Heart right ventricle (tissue), 16 donors: ENCODE measurements around the gene NEB. TPM values are rescaled to one million over a fixed set of nuclear protein-coding genes. Genes with fewer than 3 reads are reported as not detected.

Source experiments
- ATAC-seq, 8 donors: fragments of 200-7000 bp; cut with Tn5 transposase; one replicate each; pipeline ENCODE4 v1.9.1; 2020; ENCODE audit warnings: mild to moderate bottlenecking in 8 of 8, moderate library complexity in 8 of 8, moderate number of reproducible peaks in 1 of 8
- DNase-seq, 2 donors: peaks; one replicate each; pipeline ENCODE4 v3.0.0-alpha.2; 2020
- H3K27ac ChIP-seq, 10 donors: fragments of 200-600 bp; sonication (generic) in 2 of 10; one replicate each; pipeline versions ENCODE4 v1.5.0 to v1.8.0; 2020 to 2022; ENCODE audit warnings: mild to moderate bottlenecking in 3 of 10
- H3K27me3 ChIP-seq, 7 donors: fragments of 200-600 bp; one replicate each; pipeline ENCODE4 v1.8.0; 2021 to 2022; ENCODE audit warnings: mild to moderate bottlenecking in 2 of 7
- H3K36me3 ChIP-seq, 9 donors: fragments of 200-600 bp; sonication (generic) in 1 of 9; one replicate each; pipeline versions ENCODE4 v1.5.0 to v1.8.0; 2020 to 2022; ENCODE audit warnings: mild to moderate bottlenecking in 2 of 9
- H3K4me1 ChIP-seq, 9 donors: fragments of 200-600 bp; sonication (generic) in 1 of 9; one replicate each; pipeline versions ENCODE4 v1.5.0 to v1.8.0; 2020 to 2022; ENCODE audit warnings: mild to moderate bottlenecking in 4 of 9
- H3K4me3 ChIP-seq, 10 donors: fragments of 200-600 bp; sonication (generic) in 2 of 10; one replicate each; pipeline versions ENCODE4 v1.5.0 to v1.8.0; 2020 to 2022; ENCODE audit warnings: mild to moderate bottlenecking in 7 of 10, moderate library complexity in 2 of 10
- H3K9me3 ChIP-seq, 11 donors: fragments of 200-600 bp in 10 of 11; sonication (generic) in 2 of 11; one replicate each; pipeline versions ENCODE4 v1.5.0 to v1.8.0; 2013 to 2022; ENCODE audit warnings: mild to moderate bottlenecking in 2 of 11, control low read depth in 1 of 11, moderate library complexity in 1 of 11
- WGBS, 2 donors: extraction: QIAGEN DNeasy Blood & Tissue Kit; methylation state at CpG; one replicate each; pipeline ENCODE4 v1.1.7; 2013; ENCODE audit warnings: inconsistent platforms in 1 of 2; 5-methylcytosine and 5-hydroxymethylcytosine counted together
- intact Hi-C, 10 donors: fragments of 100-400 bp; cut with DNase I; formaldehyde crosslinking; loops; one replicate each; pipeline versions ENCODE4 v1.11.1 to v1.14.2; 2022
- polyA plus RNA-seq, 2 donors: library from polyadenylated mRNA; stranded (reverse); fragments of 200-250 nt; gene quantifications; one replicate each; pipeline ENCODE4 v1.2.3, GENCODE V29; 2013
- total RNA-seq, 10 donors: library from RNA; stranded (reverse); fragmentation: NEBNext Ultra II Directional in 3 of 10; extraction: Animal tissue kit (Norgen Biotek cat#: 25700) in 3 of 10; gene quantifications; one replicate each; pipeline versions ENCODE4 v1.2.1 to v1.2.4, GENCODE V29; 2021 to 2023
- TF ChIP-seq, protein P1 (sequence below), 9 donors: fragments of 200-600 bp; sonication (generic) in 2 of 9; IDR thresholded peaks; one replicate each; pipeline versions ENCODE4 v1.5.0 to v1.8.0; 2021 to 2022; ENCODE audit warnings: antibody characterized with exemption in 9 of 9, mild to moderate bottlenecking in 5 of 9, moderate library complexity in 1 of 9
- donor health status: Arrhythmogenic right ventricular cardiomyopathy.
- donor health status: ischemic (EF 13 %, LVEDD 7.1; RV severe dilation, severe dysfunction).
- donor health status: healthy with polysubstance abuse.
- donor health status: DM: no; HTN: yes; CAD: no.
- donor health status: DM: no; HTN: no; CAD: no.
- donor health status: ischemic (EF 25% LVEDD 6.9; RV normal size, moderate dysfunction).
- donor health status: ischemic (EF 25% LVEDD 5.7; RV mildly dilated, moderate dysfunction).
- donor health status: healthy.
- donor health status: DM: yes; HTN: yes; CAD: no.
- donor health status: Ischemic cardiomyopathy.
- donor health status: ischemic (EF 35%, LVEDD 5.7; RV mildly dilated, moderate dysfunction).
- donor health status: nonischemic (EF 11% LVEDD 7.7; RV severe dilation, severe dysfunction).
- donor health status: DM: yes; HTN: yes; CAD: no.
- donor health status: PGD.
- donor health status: ischemic (EF 29% LVEDD 5.4; RV normal size, mild dysfunction).
- donor health status: nonischemic (EF 23%, LVEDD 6.1; RV moderate dilation, normal function).

The NEB gene
- total and polyA plus RNA-seq, 12 donors = 0.32 to 19.4 (median 3.8) TPM

DNA sequence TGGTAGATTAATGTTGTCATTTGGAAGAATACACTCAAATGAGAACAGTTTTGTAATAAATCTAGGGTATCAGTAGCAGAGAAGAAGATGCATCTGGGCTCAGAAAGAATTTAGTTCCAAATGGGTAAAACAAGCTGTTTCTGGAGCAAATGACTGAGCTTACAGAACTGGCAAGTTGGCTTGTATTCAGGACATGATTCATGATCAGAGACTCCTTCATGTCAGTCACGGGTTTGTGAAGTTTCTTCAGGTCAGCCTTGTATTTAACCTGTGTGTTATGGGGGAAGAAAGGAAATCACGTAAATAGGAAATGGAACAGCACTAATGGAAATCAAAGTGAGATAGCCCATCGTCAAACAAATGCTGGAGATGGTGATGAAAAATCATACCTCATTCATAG, 215.5 kb downstream of the NEB start:
- WGBS, 2 donors = 87 to 89% methylated on average over 3 of the region's 3 CpGs
- H3K4me1 ChIP-seq = no peaks in the 10 kb centered on the region
- no peaks in the 10 kb centered on the region for H3K9me3 ChIP-seq
- H3K27me3 ChIP-seq = no peaks in the 10 kb centered on the region
- TF ChIP-seq, protein P1, sequence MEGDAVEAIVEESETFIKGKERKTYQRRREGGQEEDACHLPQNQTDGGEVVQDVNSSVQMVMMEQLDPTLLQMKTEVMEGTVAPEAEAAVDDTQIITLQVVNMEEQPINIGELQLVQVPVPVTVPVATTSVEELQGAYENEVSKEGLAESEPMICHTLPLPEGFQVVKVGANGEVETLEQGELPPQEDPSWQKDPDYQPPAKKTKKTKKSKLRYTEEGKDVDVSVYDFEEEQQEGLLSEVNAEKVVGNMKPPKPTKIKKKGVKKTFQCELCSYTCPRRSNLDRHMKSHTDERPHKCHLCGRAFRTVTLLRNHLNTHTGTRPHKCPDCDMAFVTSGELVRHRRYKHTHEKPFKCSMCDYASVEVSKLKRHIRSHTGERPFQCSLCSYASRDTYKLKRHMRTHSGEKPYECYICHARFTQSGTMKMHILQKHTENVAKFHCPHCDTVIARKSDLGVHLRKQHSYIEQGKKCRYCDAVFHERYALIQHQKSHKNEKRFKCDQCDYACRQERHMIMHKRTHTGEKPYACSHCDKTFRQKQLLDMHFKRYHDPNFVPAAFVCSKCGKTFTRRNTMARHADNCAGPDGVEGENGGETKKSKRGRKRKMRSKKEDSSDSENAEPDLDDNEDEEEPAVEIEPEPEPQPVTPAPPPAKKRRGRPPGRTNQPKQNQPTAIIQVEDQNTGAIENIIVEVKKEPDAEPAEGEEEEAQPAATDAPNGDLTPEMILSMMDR (IDR thresholded peaks at IDR 0.05) = no peak
- no peak overlapping the region for H3K4me3 ChIP-seq
- no peak overlapping the region for H3K27ac ChIP-seq
- intact Hi-C loops = no loop called here
- H3K36me3 ChIP-seq = no peaks in the 10 kb centered on the region
- ATAC-seq (no peak), DNase-seq (no peak)

DNA sequence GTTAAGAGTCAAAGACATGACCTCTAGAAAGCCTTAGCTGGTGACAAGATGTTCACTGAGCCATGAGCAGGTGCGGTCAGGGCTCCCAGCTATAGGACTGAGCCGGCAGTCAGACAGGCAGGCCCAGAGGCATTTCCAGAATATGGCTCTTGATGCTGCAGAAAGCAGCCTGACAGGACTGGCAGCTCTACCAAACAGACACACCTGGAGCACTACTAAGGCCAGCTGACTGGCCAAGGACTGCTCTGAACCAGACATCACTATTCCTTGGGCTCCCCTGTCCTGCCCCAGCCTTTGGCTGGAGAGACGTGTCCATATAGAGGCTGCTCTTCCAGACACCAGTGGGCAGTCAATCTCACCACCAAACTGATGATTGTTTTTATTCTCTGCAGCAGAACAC, 225.8 kb downstream of the NEB start:
- intact Hi-C loops = no loop called here
- TF ChIP-seq, protein P1 (IDR thresholded peaks at IDR 0.05) = no peak
- Histone ChIP-seq H3K36me3 (peaks cover 0 to 9% (median 0%) of the 10 kb centered on the region in 9 donors), H3K27ac (no peak overlapping the region), H3K4me1 (no peaks in the 10 kb centered on the region), H3K4me3 (no peak overlapping the region), H3K9me3 (no peaks in the 10 kb centered on the region), H3K27me3 (no peaks in the 10 kb centered on the region)
- ATAC-seq (no peak), DNase-seq (no peak)
- 90 to 92% methylated on average over 3 of the region's 3 CpGs for WGBS, 2 donors

DNA sequence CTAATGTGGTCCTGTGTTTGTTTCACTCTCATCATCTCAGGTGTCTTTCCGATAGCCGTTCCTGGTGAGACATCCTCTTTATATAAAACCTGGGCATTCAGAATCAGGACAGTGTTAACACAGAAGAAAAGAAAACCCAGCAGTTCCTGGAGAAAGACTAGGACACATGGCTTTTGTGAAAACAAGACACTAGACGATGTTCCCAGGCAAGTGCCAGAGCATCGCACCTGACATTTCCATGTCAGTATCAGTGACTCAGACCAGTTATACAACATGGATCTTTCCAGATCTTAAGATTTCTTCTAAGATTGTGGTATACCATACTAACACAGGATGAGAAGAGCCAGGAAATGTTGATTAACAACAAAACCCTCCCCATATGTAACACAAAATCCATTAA, 228.1 kb downstream of the NEB start:
- intact Hi-C loops = no loop called here
- TF ChIP-seq, protein P1 (IDR thresholded peaks at IDR 0.05) = no peak
- H3K27me3 ChIP-seq = no peaks in the 10 kb centered on the region
- no peaks in the 10 kb centered on the region for H3K9me3 ChIP-seq
- ATAC-seq (no peak), DNase-seq (no peak)
- H3K4me3 ChIP-seq = no peak overlapping the region
- 98 to 100% methylated on average over 4 of the region's 4 CpGs for WGBS, 2 donors
- H3K27ac ChIP-seq = no peak overlapping the region
- H3K36me3 ChIP-seq = peaks cover 0 to 9% (median 0%) of the 10 kb centered on the region in 9 donors
- no peaks in the 10 kb centered on the region for H3K4me1 ChIP-seq

DNA sequence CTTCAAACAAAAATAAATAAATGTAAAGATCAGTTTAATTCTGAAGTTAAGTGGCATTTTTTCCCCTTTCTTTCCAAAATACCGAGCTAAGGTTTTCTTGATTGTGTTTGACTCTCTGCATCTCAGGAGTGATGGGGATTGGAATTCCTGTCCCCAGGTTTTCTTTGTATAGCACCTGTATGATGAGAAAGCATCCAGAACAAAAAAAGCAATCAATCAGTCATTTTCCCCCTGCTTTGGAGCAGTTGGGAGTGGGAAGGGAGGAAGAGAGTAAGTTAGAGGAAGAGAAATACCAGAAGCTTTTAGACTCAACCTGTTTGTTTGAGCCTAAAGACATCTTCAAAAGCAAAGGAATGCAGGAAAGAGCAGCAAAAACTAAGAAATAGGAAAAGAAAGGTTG, 236.1 kb downstream of the NEB start:
- Histone ChIP-seq H3K4me3 (no peak overlapping the region), H3K27ac (no peak overlapping the region), H3K27me3 (no peaks in the 10 kb centered on the region), H3K4me1 (no peaks in the 10 kb centered on the region), H3K9me3 (no peaks in the 10 kb centered on the region), H3K36me3 (no peaks in the 10 kb centered on the region)
- no peak for ATAC-seq
- no peak for DNase-seq
- TF ChIP-seq, protein P1 (IDR thresholded peaks at IDR 0.05) = no peak
- WGBS, 2 donors = 92 to 97% methylated on average over 1 of the region's 1 CpG
- intact Hi-C loops = no loop called here
